SU-DHL-6 (cell line): ENCODE results near the gene PDE6H.

Source experiments
- H2AFZ ChIP-seq: fragments of 200-600 bp; sonication (generic); 2 replicates; pipeline ENCODE4 v1.6.1; 2014; ENCODE audit warnings: low read depth, mild to moderate bottlenecking, moderate library complexity, mixed read lengths, antibody characterized with exemption, low read length; ENCODE audit not compliant: severe bottlenecking
- H3F3A ChIP-seq: fragments of 200-600 bp; shearing (Covaris generic); 2 replicates; pipeline ENCODE4 v1.6.0; 2016; ENCODE audit warnings: antibody characterized with exemption, mild to moderate bottlenecking; ENCODE audit not compliant: insufficient read depth
- H3K27ac ChIP-seq: fragments of 200-600 bp; sonication (generic); 2 replicates; pipeline ENCODE4 v1.5.1; 2016; ENCODE audit warnings: low read depth, mild to moderate bottlenecking, low read length, moderate library complexity, mixed read lengths
- H3K27me3 ChIP-seq: fragments of 200-600 bp; sonication (generic), shearing (Covaris generic); 2 replicates; pipeline ENCODE4 v1.6.0; 2014; ENCODE audit warnings: mild to moderate bottlenecking, low read length
- H3K36me3 ChIP-seq: fragments of 200-600 bp; sonication (generic); 2 replicates; pipeline ENCODE4 v1.6.1; 2014; ENCODE audit warnings: mild to moderate bottlenecking, low read length, mixed read lengths
- H3K4me2 ChIP-seq: fragments of 300-600, 200-600 bp; shearing (Covaris generic), sonication (generic); 2 replicates; pipeline ENCODE4 v1.6.0; 2014; ENCODE audit warnings: low read length, low read depth, mild to moderate bottlenecking; ENCODE audit not compliant: poor library complexity, severe bottlenecking
- H3K4me3 ChIP-seq: fragments of 200-600 bp; sonication (generic); 2 replicates; pipeline ENCODE4 v1.5.1; 2014; ENCODE audit warnings: antibody characterized with exemption, low read length, mild to moderate bottlenecking, mixed read lengths; ENCODE audit not compliant: insufficient read depth, poor library complexity, severe bottlenecking
- H3K79me2 ChIP-seq: fragments of 200-600 bp; sonication (generic); 2 replicates; pipeline ENCODE4 v1.6.1; 2014; ENCODE audit warnings: mild to moderate bottlenecking, low read length, moderate library complexity; ENCODE audit not compliant: insufficient read depth
- H3K9ac ChIP-seq: fragments of 200-600 bp; sonication (generic); 2 replicates; pipeline ENCODE4 v1.7.0; 2014; ENCODE audit warnings: mild to moderate bottlenecking, low read length
- H3K9me2 ChIP-seq: fragments of 200-600 bp; sonication (generic); replicated peaks from 2 replicates; pipeline ENCODE4 v1.6.1; 2014; ENCODE audit warnings: low read length; ENCODE audit not compliant: insufficient read depth
- H3K9me3 ChIP-seq: fragments of 200-600 bp; sonication (generic); 2 replicates; pipeline ENCODE4 v1.6.1; 2014; ENCODE audit warnings: low read length, mixed read lengths; ENCODE audit not compliant: insufficient read depth
- H4K20me1 ChIP-seq: fragments of 200-600 bp; sonication (generic); 2 replicates; pipeline ENCODE4 v1.6.1; 2014; ENCODE audit warnings: low read depth, mild to moderate bottlenecking, antibody characterized with exemption, low read length, moderate library complexity, mixed read lengths
- EZH2phosphoT487 ChIP-seq: fragments of 200-600 bp; sonication (generic), shearing (Covaris generic); conservative IDR thresholded peaks from 2 replicates; pipeline ENCODE4 v1.6.1; 2018; ENCODE audit warnings: mild to moderate bottlenecking, antibody characterized with exemption, low read length, moderate library complexity, mixed read lengths
- TF ChIP-seq, protein P1 (sequence below): fragments of 200-600 bp; sonication (generic); IDR thresholded peaks from one replicate; pipeline ENCODE4 v1.5.1; 2017; ENCODE audit warnings: antibody characterized with exemption, mild to moderate bottlenecking, low read length, moderate library complexity; ENCODE audit not compliant: insufficient read depth, poor library complexity, severe bottlenecking

Gene PDE6H

DNA sequence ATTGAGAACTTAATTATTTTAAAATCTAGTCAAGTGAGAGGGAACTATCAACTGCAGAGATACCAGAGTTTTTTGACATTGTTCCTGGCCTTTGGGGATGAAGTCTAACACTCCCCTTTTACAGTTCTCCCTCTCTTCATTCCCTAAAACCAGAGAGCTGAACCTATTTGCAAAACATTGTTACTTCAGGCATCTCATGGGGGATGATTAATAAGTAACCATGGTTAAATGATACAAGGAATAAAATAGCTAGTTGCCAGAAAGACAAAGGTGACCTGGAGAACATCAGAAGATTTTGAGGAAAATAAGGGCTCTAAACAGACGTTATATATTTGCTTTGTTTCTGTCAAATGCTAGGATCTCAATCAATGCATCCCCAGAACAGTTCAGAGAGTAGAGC lies 42.3 kb downstream of the PDE6H start:
- Histone ChIP-seq H3K36me3 (no peaks in the 10 kb centered on the region), H3K9me2 (no peaks in the 10 kb centered on the region), H3K9ac (no peak overlapping the region), H3K79me2 (no peaks in the 10 kb centered on the region), H3K4me2 (no peak overlapping the region), H3K27ac (no peak overlapping the region), H3K27me3 (peaks cover 3% of the 10 kb centered on the region; the same call in 1 of the 2 replicates), H4K20me1 (no peaks in the 10 kb centered on the region), H3F3A (no peaks in the 10 kb centered on the region), H3K9me3 (no peaks in the 10 kb centered on the region), H2AFZ (no peak overlapping the region), H3K4me3 (no peak overlapping the region)
- TF ChIP-seq EZH2phosphoT487: no peak
- TF ChIP-seq, protein P1, sequence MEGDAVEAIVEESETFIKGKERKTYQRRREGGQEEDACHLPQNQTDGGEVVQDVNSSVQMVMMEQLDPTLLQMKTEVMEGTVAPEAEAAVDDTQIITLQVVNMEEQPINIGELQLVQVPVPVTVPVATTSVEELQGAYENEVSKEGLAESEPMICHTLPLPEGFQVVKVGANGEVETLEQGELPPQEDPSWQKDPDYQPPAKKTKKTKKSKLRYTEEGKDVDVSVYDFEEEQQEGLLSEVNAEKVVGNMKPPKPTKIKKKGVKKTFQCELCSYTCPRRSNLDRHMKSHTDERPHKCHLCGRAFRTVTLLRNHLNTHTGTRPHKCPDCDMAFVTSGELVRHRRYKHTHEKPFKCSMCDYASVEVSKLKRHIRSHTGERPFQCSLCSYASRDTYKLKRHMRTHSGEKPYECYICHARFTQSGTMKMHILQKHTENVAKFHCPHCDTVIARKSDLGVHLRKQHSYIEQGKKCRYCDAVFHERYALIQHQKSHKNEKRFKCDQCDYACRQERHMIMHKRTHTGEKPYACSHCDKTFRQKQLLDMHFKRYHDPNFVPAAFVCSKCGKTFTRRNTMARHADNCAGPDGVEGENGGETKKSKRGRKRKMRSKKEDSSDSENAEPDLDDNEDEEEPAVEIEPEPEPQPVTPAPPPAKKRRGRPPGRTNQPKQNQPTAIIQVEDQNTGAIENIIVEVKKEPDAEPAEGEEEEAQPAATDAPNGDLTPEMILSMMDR: no peak

DNA sequence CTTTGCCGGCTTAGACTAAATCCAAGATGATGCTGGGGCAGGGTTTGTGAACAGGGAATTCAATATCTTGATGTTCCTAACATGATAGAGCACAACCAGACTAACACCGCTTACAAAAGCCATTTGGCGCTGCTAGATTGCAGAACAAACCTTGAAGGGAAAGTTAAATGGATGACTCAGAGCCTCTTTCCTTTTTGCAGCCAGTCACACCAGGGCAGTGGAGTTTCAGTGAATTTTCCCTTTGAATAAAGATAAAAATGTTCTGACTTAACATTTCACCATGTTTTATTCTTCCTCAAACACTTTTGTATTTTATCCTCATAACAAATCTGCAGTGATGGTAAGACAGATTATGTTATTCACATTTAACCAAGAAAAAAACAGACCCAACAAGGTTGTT lies 47.3 kb downstream of the PDE6H start:
- no peaks in the 10 kb centered on the region for H3K9me3 ChIP-seq
- no peak overlapping the region for H3K9ac ChIP-seq
- no peaks in the 10 kb centered on the region for H3K36me3 ChIP-seq
- peaks cover 3% of the 10 kb centered on the region; the same call in 1 of the 2 replicates for H3K27me3 ChIP-seq
- H2AFZ ChIP-seq: no peak overlapping the region
- H4K20me1 ChIP-seq: no peaks in the 10 kb centered on the region
- H3K4me3 ChIP-seq: no peak overlapping the region
- no peaks in the 10 kb centered on the region for H3K9me2 ChIP-seq
- H3K79me2 ChIP-seq: no peaks in the 10 kb centered on the region
- H3K27ac ChIP-seq: no peak overlapping the region
- H3K4me2 ChIP-seq: no peak overlapping the region
- TF ChIP-seq, protein P1: no peak
- no peak for TF ChIP-seq EZH2phosphoT487
- H3F3A ChIP-seq: no peaks in the 10 kb centered on the region
